HepG2 (cell line): ENCODE measurements around the gene RAP1GAP2. TPM values are rescaled to one million over a fixed set of nuclear protein-coding genes. Genes with fewer than 3 reads are reported as not detected.

Experiments
- ATAC-seq: fragments of 200-7000 bp; cut with Tn5 transposase; 3 replicates; pipeline ENCODE4 v1.9.1; 2020; ENCODE audit warnings: mild to moderate bottlenecking, moderate library complexity
- BruUV-seq: library from RNA; stranded (reverse); fragments of 400-500 nt; replicated peaks from 2 replicates; lab custom pipeline; 2021; lab: Mats Ljungman, UMichigan
- CTCF ChIA-PET: fragments of 300-600 bp; formaldehyde crosslinking; extraction: SDS; loops from one replicate; lab custom pipeline; 2021; ENCODE audit warnings: low total read pairs, inconsistent platforms, low intra/inter-chr PET ratio; lab: Yijun Ruan, JAX
- POLR2A ChIA-PET: fragments of 350-600 bp; sonication (Branson Sonifier 250); formaldehyde crosslinking; loops from one replicate; lab custom pipeline; 2020; ENCODE audit warnings: antibody characterized with exemption, inconsistent platforms; lab: Yijun Ruan, JAX
- DNase-seq: peaks from one replicate; pipeline ENCODE4 v3.0.0-alpha.2; 2015; ENCODE audit warnings: low spot score
- FAIRE-seq: peaks from 3 replicates; lab custom pipeline; 2011; peaks lifted over from hg19 to GRCh38; lab: Jason Lieb, UNC
- H2AFZ ChIP-seq: one replicate; pipeline ENCODE4 v1.6.1; 2011; ENCODE audit warnings: low read length, inconsistent platforms
- H3K27ac ChIP-seq: fragments of 300-600 bp; 3 replicates; pipeline ENCODE4 v1.8.0; 2011; ENCODE audit warnings: mixed run types, mild to moderate bottlenecking, mixed read lengths, low read length, inconsistent platforms; ENCODE audit not compliant: insufficient read depth; ENCODE audit errors: extremely low read length
- H3K27me3 ChIP-seq, 2 experiments: fragments of 200-600 bp in 1 of 2; 2 replicates in 1 of 2; 3 replicates in 1 of 2; pipeline versions ENCODE4 v1.6.0 to v1.8.0; 2011; ENCODE audit warnings: low read length in 2 of 2, mild to moderate bottlenecking in 2 of 2, moderate library complexity in 2 of 2, inconsistent platforms in 1 of 2; ENCODE audit not compliant: insufficient read depth in 2 of 2, control insufficient read depth in 1 of 2
- H3K36me3 ChIP-seq, 2 experiments: fragments of 200-600 bp in 1 of 2; replicated peaks in 1 of 2; 2 replicates in 1 of 2; 3 replicates in 1 of 2; pipeline versions ENCODE4 v1.5.1 to v1.8.0; 2011; ENCODE audit warnings: low read length in 2 of 2, inconsistent platforms in 1 of 2; ENCODE audit not compliant: insufficient read depth in 2 of 2, control insufficient read depth in 1 of 2
- H3K4me1 ChIP-seq: 2 replicates; pipeline ENCODE4 v1.5.1; 2012; ENCODE audit warnings: low read length, inconsistent platforms; ENCODE audit not compliant: insufficient read depth
- H3K4me2 ChIP-seq: 2 replicates; pipeline ENCODE4 v1.6.0; 2011; ENCODE audit warnings: low read depth, low read length, inconsistent platforms
- H3K4me3 ChIP-seq, 3 experiments: fragments of 200-600 bp in 1 of 3; sonication (generic), shearing (Covaris generic) in 1 of 3; replicated peaks in 1 of 3; 2 replicates each; pipeline ENCODE4 v1.5.1; 2011 to 2016; ENCODE audit warnings: low read length in 3 of 3, inconsistent platforms in 2 of 3, low read depth in 2 of 3, mild to moderate bottlenecking in 2 of 3, control low read depth in 1 of 3, mixed read lengths in 1 of 3; ENCODE audit not compliant: insufficient read depth in 1 of 3
- H3K79me2 ChIP-seq: one replicate; pipeline ENCODE4 v1.6.1; 2011; ENCODE audit warnings: low read length, inconsistent platforms; ENCODE audit not compliant: insufficient read depth
- H3K9ac ChIP-seq: 2 replicates; pipeline ENCODE4 v1.6.0; 2011; ENCODE audit warnings: mild to moderate bottlenecking, low read depth, low read length, inconsistent platforms; ENCODE audit not compliant: insufficient read depth
- H3K9me3 ChIP-seq: 2 replicates; pipeline ENCODE4 v1.5.1; 2012; ENCODE audit warnings: mild to moderate bottlenecking, low read length
- H4K20me1 ChIP-seq: 2 replicates; pipeline ENCODE4 v1.6.0; 2011; ENCODE audit warnings: inconsistent platforms, mild to moderate bottlenecking, low read length, moderate library complexity; ENCODE audit not compliant: insufficient read depth
- BCL6 ChIP-seq: IDR thresholded peaks from 2 replicates; pipeline ENCODE4 v1.6.1; 2016; ENCODE audit warnings: missing genetic modification reagents, missing compliant biosample characterization
- KDM5B ChIP-seq: sonication (generic); formaldehyde crosslinking; IDR thresholded peaks from 2 replicates; pipeline ENCODE4 v1.4.0; 2020; ENCODE audit warnings: missing genetic modification reagents, mild to moderate bottlenecking, borderline replicate concordance
- NFYB ChIP-seq: sonication (generic); formaldehyde crosslinking; IDR thresholded peaks from 2 replicates; pipeline ENCODE4 v1.4.0; 2020; ENCODE audit warnings: missing genetic modification reagents
- PAF1 ChIP-seq: IDR thresholded peaks from 2 replicates; pipeline ENCODE4 v1.6.1; 2016; ENCODE audit warnings: missing genetic modification reagents, missing compliant biosample characterization
- TRIM24 ChIP-seq: sonication (generic); formaldehyde crosslinking; IDR thresholded peaks from 2 replicates; pipeline ENCODE4 v1.8.0; 2022; ENCODE audit warnings: mild to moderate bottlenecking, missing genetic modification reagents
- ZNF224 ChIP-seq: sonication (generic); formaldehyde crosslinking; IDR thresholded peaks from 2 replicates; pipeline ENCODE4 v1.5.0; 2020; ENCODE audit warnings: mild to moderate bottlenecking, missing genetic modification reagents
- ZNF326 ChIP-seq: sonication (generic); formaldehyde crosslinking; IDR thresholded peaks from 2 replicates; pipeline ENCODE4 v1.4.0; 2020; ENCODE audit warnings: missing genetic modification reagents, borderline replicate concordance
- ZNF496 ChIP-seq: sonication (generic); formaldehyde crosslinking; IDR thresholded peaks from 2 replicates; pipeline ENCODE4 v1.8.1; 2023; ENCODE audit warnings: mild to moderate bottlenecking, moderate library complexity, missing genetic modification reagents; ENCODE audit not compliant: insufficient replicate concordance
- ZNF639 ChIP-seq: conservative IDR thresholded peaks from 2 replicates; pipeline ENCODE4 v1.6.1; 2018; ENCODE audit warnings: missing genetic modification reagents
- ZNF746 ChIP-seq: sonication (generic); formaldehyde crosslinking; IDR thresholded peaks from 2 replicates; pipeline ENCODE4 v1.8.0; 2022; ENCODE audit warnings: mild to moderate bottlenecking, missing genetic modification reagents
- ZSCAN9 ChIP-seq: IDR thresholded peaks from 2 replicates; pipeline ENCODE4 v1.6.1; 2016; ENCODE audit warnings: borderline replicate concordance
- WGBS: methylation state at CpG from one replicate; pipeline ENCODE4 v1.1.6; 2017; ENCODE audit warnings: low lambda C conversion rate; 5-methylcytosine and 5-hydroxymethylcytosine counted together
- in situ Hi-C: cut with HindIII; loops from 2 replicates; pipeline ENCODE4 v1.10.0; 2017; ENCODE audit warnings: low pct_unique_long_range_greater_than_20kb; ENCODE audit not compliant: extremely low pct_ligation_motif_present
- intact Hi-C: fragments of 100-400 bp; cut with micrococcal nuclease; formaldehyde crosslinking; loops from one replicate; pipeline ENCODE4 v1.10.0; 2022; ENCODE audit not compliant: unreplicated experiment
- polyA plus RNA-seq, 8 experiments: library from polyadenylated mRNA; depleted of rRNA in 3 of 8; stranded (reverse) in 7 of 8; unstranded in 1 of 8; fragments of >200 nt; fragmentation: Illumina TruSeq in 4 of 8; extraction: Trizol in 4 of 8; gene quantifications; 2 replicates each; pipeline versions ENCODE4 v1.2.1 to v1.2.3, GENCODE V29; 2011 to 2016; ENCODE audit warnings: low read depth in 4 of 8, missing spikeins in 1 of 8, mixed read lengths in 1 of 8; ENCODE audit not compliant: insufficient read depth in 1 of 8
- total RNA-seq, 5 experiments: library from RNA; depleted of rRNA; stranded (reverse); fragments of >200 nt; fragmentation: Illumina TruSeq; extraction: Trizol; gene quantifications; 2 replicates each; pipeline ENCODE4 v1.2.3, GENCODE V29; 2016; ENCODE audit warnings: low read depth in 1 of 5

Gene RAP1GAP2
- total and polyA plus RNA-seq, 2 of the 13 experiments (the other 11 are each of a cell fraction or from before 2014, with no cell fraction given), result 10.9 to 12.0 TPM

GRCh38 chr17:2928294-2928890 lies 132.2 kb downstream of the RAP1GAP2 start:
- POLR2A ChIA-PET, result no interaction called here

More at GRCh38 chr17:2928294-2928890, 132.2 kb downstream of the RAP1GAP2 start:
- TF ChIP-seq NFYB (no peak), ZNF639 (no peak), KDM5B (CRISPR knock-in tag) (no peak), ZSCAN9 (CRISPR knock-in tag) (no peak), ZNF224 (CRISPR knock-in tag) (no peak), PAF1 (no peak), ZNF746 (CRISPR knock-in tag) (no peak), ZNF496 (CRISPR knock-in tag) (no peak), BCL6 (no peak), TRIM24 (CRISPR knock-in tag) (no peak), ZNF326 (CRISPR knock-in tag) (no peak)
- H4K20me1 ChIP-seq, result no peaks in the 10 kb centered on the region
- no peak overlapping the region for H3K4me2 ChIP-seq
- WGBS, result 75% methylated on average over 11 of the region's 22 CpGs
- ATAC-seq, result no peak
- CTCF ChIA-PET, result interaction anchor here (2.4 kb wide), 1 partner anchor 80 kb away, joined by 23 read pairs; no protein-coding TSS in a partner anchor
- intact Hi-C loops, result no loop called here
- no TSS peak for BruUV-seq
- no peak overlapping the region for H3K4me3 ChIP-seq
- H2AFZ ChIP-seq, result no peak overlapping the region
- no peaks in the 10 kb centered on the region for H3K9me3 ChIP-seq
- no peaks in the 10 kb centered on the region for H3K27me3 ChIP-seq
- H3K4me1 ChIP-seq, result peaks cover 12% of the 10 kb centered on the region
- FAIRE-seq, result no peak
- H3K36me3 ChIP-seq, result no peaks in the 10 kb centered on the region
- H3K79me2 ChIP-seq, result no peaks in the 10 kb centered on the region
- no peak for DNase-seq
- H3K9ac ChIP-seq, result no peak overlapping the region
- no peak overlapping the region for H3K27ac ChIP-seq
- in situ Hi-C loops, result loop anchor here (5.0 kb wide), 1 partner anchor 76 kb away; no protein-coding TSS in a partner anchor
